Middle frontal gyrus (tissue), 1 donor: ENCODE measurements around the gene NCAM1.

Source experiments
- DNase-seq: peaks from one replicate; pipeline ENCODE4 v3.0.0-alpha.2; 2015; ENCODE audit warnings: low spot score; ENCODE audit errors: extremely low spot score

Gene NCAM1

DNA sequence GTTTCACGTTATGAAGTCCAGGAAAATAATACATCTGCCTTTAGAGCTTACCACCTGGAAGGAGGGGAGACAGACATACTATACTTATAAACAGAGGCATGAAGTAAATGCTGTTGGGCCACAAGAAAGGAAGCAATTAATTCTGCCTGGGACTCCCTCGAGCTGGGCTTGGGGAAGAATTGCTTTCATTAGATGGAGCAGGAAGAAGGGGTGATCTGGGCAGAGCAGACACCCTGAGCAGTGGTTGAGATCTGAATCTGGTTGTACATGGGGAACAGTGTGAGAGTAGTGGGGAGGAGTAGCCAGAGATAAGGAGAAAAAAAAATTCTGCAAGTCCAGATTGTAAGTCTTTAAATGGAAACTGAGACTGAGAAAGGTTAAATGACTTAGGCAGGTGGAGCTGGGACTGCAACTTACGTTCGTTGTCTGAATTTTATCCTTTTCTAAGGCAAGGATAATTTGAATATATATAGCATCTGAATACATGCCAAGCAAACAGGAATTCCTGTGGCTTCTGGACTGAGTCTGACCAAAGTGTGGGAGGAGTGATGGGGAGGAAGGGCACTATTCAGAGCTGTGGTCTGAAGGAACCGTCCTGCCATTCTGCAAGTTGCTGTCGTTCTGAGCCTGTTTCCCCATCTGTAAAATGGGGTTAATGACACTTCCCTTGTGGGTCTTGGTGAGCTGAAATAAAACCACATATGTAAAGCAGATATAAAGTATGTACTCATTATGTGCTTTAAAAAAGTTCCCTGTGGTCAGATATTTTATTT is 7.9 kb downstream of the NCAM1 start:
- no peak for DNase-seq

GRCh38 chr11:112971195-112971594 is 10.0 kb downstream of the NCAM1 start:
- DNase-seq, result no peak

DNA sequence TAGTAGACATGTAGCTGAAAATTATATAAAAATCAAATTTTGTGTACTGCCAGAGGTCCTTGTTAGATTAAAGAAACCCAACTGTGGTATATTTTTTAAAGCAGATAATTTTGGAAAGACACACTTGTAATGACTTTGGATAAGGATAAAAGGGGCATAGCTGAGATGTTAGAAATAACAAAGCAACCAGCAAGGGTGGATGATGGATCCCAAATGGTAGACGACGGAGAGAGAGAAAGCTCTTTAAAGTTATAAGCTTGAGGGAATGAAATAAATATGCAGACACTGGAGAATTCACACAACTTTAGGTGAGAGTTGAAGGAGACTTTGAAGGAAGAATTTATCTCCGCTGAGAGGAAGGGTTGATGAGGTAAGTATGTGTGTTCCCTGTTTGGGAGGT is 10.6 kb downstream of the NCAM1 start:
- no peak for DNase-seq

DNA sequence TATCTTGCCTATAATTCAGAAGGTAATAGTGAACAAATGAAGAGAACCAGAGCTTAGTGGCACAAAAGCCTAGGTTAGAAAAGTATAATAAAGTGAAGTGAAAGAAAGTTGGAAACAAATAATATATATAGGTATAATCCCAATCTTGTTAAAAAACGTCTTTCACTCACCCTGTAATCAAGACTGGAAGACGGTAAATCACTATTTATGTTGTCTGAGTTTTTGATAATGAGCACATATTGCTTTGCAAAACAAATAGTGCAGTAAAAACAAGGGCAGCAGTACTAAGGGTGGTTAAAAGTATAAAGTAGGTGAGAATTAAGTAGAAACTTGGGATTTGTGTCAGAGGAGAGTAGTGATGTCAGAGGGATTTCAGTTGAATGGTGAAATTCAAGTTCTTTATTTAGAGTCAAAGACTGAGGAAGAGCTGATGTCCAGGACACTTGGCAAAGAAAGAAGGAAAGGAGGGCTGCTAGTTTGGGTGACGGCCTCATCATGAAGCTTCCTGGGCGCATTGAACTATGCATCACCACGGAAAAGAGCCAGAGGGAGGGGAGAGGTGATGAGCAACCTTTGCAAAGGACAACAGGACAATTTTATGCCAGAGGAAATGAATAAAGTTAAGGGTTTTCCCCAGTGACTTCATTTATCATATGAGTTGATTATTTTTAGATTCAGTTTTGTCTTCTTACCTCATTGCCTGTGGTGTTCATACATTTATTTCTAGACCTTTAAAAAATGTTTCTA is 11.4 kb downstream of the NCAM1 start:
- DNase-seq, result no peak

DNA sequence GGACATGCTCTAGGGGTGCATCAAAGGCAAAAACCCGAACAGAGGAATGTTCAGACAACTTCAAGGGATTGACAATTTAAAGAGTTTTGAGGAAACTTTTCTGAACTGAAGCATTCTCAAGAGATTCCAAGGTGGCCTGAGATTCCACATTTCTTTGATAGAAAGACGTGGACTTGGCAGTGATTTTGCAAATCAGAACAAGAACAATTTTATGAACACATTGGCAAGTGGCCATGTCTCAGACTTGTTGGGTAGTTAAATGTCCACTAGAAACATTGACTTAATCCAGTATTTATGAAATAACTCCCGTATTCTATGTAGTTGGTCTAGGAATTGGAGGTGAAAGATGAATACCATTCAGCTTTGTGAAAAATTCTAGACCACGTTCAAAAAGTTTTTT is 13.8 kb downstream of the NCAM1 start:
- DNase-seq, result no peak

DNA sequence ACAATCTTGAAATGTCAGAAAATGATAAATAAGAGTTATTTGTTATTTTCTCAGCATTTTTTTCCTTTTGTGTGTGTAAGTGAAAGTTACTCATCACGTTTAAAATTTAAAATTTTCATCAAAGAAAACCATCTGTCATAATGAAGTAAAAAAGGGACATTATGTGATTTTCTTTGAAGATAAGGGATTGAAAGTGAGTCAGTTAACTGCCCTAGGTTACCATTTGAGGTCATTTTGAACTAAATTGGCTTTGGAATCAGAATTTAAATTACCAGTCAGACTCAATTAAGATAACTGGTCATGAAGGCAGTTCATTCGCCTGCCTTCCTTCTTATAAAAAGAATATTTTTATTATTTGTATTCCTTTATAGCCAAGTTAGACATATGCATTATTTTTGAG is 14.3 kb downstream of the NCAM1 start:
- no peak for DNase-seq

DNA sequence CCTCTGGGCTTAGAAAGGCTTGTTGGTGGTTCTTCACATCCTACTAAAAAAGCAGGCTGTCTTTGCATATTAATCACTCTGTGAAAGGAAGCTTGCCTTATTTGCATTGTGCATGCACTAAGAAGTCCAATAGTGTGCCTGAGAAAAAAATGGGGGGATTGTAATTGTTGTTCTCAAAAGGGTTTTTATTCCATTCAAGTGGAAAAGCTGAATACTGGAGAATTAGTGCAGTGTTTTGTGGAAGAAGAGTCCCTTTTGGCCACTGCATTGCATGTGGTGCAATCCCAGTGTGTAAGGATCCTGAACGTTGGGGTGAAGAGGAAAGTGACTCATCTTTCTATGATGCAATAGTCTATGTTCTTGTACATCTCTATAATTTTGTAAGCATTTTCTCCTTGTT is 16.5 kb downstream of the NCAM1 start:
- peak; percentile 35 for DNase-seq

DNA sequence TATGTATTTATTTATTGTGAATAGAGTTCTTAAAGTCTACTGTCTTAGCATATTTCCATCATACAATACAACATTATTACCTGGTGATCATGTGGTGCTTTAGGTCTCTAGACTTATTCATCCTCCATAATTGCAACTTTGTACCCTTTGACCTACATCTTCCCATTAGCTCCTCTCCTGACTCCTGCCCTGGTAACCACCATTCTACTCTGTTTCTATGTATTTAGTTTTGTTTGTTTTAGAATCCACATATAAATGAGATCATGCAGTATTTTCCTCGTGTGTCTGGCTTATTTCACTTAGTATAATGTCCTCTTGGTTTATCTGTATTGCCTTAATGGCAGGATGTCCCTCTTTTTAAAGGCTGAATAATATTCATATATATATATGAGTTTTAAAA is 22.7 kb downstream of the NCAM1 start:
- DNase-seq, result no peak

DNA sequence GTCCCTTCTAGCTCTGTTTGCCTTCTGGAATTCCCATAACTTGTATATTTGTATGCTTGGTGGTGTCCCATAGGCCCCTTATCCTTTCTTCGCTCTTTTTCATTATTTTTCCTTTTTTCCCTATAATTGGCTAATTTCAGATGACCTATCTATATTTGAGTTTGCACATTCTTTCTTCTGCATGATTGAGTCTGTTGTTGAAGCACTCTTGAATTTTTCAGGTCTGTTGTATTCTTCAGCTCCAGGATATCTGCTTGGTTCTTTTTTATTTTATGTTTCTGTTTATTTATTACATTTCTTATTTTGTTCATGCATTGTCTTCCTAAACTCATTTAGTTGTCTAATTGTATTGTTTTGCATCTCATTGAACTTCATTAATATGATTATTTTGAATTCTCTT is 28.0 kb downstream of the NCAM1 start:
- no peak for DNase-seq

DNA sequence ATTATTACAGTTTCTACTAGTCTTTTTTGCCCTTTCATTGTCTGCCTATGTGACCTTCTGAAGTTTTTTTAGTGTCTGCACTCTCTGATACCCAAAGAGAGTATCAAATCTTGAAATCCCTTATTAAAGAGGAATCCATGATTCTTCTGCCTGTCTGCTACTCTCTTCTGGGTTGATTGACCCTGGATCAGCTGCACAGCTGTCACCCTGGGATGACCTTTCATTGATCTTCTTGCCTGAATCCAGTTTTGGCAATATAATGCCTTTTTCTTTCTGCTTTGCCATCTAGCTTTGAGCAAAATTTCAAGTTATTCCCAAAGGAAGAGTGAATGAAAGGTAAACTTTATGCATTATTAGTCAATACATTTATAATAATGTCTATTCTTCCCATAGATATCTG is 32.6 kb downstream of the NCAM1 start:
- no peak for DNase-seq

DNA sequence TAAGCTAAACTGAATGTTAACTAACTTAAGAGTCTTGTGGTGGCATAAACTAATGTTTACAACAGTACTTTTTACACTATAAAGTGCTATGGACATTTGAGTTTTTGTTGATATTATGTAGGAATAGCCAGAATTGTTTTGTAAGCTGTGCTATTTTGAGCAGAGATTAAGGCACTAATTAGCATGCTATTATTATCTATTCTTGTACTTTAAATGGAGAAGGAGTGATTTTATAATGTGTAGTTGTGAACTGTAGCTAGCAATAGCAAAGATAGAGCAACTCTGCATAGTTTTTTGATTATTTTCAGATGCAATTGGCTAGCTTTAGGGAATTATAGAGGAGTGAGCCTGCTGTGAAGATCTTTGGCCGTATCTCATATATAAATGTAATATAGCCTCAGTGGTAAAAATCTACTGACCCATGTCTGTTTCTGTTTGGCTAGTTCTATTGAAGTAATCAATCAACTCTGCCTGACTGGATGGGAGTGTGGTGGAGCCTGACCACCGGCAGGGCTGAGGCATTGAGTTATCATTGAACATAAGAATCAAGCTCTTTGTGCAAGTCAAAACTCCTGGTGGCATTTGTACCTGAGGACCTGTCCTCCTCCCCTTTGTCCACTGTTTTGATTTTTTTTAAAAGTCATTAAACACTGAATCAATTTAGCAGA is 34.3 kb downstream of the NCAM1 start:
- no peak for DNase-seq

DNA sequence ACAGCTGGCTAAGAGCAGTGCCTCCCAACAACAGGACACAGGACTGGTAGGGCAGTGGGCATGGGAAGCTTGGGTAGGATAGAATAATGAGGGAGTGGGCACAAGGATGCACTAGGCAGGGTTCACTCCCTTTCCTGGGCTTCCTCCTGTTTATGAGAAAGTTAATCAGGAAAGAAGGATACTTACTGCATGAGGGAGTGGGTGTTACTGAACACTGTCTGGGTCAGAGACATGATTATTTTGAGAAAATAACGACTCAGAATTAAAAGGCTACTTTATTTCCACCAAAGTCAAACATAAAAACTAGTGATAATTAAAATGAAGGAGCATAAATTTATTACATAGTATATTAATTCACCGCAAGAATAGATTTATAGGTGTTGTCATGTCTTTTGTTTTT is 35.8 kb downstream of the NCAM1 start:
- no peak for DNase-seq

DNA sequence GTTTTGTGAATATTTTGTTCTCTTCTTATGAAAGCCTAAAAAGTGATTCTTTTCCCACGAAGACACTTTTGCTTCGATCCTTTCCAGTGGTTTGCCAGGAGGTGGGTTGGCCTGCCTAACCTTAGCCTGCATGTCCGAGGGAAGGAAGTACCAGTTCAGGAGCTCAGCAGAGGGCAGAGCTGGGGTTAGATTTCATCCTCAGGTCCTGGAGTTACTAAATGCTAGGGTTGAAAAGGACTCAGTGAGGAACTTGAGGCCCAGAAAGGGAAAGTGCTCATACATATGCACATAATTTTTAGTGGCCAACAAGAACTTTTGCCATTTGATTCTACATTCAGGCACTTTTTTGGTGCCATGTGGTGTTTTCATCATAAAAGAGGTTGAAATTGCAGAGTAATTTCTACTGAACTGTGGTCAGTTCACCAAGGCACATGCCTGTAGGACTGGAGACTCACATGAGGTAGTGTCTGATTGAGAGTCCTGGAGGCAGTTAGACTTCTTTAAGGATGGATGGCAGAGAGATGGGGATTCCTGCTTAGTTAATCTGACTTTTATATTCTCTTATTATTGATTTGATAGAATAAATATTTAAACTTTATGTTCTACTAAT is 36.7 kb downstream of the NCAM1 start:
- DNase-seq, result no peak

GRCh38 chr11:112999520-112999919 is 38.3 kb downstream of the NCAM1 start:
- no peak for DNase-seq

GRCh38 chr11:113001709-113002108 is 40.5 kb downstream of the NCAM1 start:
- no peak for DNase-seq

DNA sequence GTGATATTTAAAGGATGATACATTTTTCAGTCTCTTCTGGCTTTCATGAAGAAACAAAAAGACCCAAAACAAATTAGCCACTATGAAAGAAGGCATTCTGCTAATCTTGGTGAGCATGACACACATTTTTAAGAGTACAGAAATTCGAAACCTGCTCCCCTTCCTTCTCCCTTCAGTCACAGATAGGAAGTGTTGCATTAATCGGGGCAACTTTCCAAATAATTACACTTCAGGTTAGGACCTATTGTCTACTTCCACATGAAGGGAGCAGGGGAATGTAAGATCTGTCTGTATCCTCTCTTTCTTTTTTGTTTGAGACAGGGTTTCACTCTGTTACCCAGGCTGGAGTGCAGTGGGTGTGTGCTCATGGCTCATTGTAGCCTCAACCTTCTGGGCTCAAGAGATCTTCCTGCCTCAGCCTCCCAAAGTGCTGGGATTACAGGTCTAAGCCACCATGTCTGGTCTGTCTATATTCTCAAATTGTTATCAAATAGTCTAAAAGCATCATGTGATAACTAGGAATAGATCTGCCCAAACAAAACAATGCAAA is 45.8 kb downstream of the NCAM1 start:
- no peak for DNase-seq

- DNase-seq, result peak; percentile 22
These were observed 53.3 kb downstream of the NCAM1 start for GRCh38 chr11:113014262-113015097.

DNA sequence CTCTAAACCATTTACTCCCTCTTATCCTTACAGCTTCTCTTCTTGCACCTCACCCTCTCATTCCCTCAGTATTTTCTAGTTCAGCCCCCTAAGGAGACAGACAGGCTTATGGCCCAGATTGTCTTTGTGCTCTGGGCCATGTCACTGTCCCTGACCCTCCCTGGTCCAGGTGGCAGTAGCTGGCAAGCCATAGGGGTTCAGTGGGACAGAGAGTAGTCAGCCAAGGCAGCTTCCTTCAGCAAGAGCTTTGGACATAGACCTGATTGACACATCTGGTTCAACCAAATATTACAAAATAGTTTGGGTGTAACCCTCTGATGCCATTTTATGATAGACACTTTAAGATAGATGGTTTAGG is 53.9 kb downstream of the NCAM1 start:
- no peak for DNase-seq

- DNase-seq, result no peak
These were observed 55.7 kb downstream of the NCAM1 start for GRCh38 chr11:113016905-113017304.

- DNase-seq, result no peak
These were observed 57.7 kb downstream of the NCAM1 start for GRCh38 chr11:113018913-113019312.

DNA sequence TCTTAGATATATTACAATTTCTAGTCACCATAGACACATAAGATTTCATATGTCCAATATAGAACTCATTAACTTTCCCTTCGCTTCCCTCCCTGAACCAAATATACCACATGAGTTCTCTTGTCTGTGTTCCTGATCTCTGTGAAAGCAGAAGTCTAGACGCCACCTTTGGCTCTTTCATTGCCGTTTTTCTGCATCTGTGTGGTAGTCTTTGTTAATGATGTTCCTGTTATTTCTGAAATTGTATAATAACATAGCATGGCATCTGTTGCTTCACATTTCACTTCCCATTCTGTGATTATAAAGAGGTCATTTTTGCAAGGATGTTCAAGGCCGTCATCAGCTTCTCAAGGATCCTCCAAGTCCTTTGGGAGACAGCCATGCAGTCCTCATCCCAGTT is 58.5 kb downstream of the NCAM1 start:
- DNase-seq, result no peak
